Adrenal gland (tissue), 5 donors: ENCODE measurements around the gene FOXC2.

Experiments
- POLR2A ChIP-seq, 2 donors: fragments of 450-650 bp; IDR thresholded peaks; one replicate each; pipeline ENCODE4 v1.6.1; 2017; ENCODE audit warnings: antibody characterized with exemption in 2 of 2, mild to moderate bottlenecking in 2 of 2, moderate library complexity in 1 of 2
- TF ChIP-seq, protein P1 (sequence below), 6 experiments: fragments of 450-650 bp in 4 of 6; fragments of 200-600 bp in 2 of 6; sonication (generic) in 1 of 6; IDR thresholded peaks; 1 replicate in 5 of 6; 2 replicates in 1 of 6; pipeline versions ENCODE4 v1.5.1 to v1.8.0; 2016 to 2021; ENCODE audit warnings: antibody characterized with exemption in 6 of 6, mild to moderate bottlenecking in 2 of 6, moderate library complexity in 1 of 6
- donor health status: DM: no; HTN: no; CAD: no.

- no peak for TF ChIP-seq POLR2A (IDR thresholded peaks at IDR 0.05)
- TF ChIP-seq, protein P1, sequence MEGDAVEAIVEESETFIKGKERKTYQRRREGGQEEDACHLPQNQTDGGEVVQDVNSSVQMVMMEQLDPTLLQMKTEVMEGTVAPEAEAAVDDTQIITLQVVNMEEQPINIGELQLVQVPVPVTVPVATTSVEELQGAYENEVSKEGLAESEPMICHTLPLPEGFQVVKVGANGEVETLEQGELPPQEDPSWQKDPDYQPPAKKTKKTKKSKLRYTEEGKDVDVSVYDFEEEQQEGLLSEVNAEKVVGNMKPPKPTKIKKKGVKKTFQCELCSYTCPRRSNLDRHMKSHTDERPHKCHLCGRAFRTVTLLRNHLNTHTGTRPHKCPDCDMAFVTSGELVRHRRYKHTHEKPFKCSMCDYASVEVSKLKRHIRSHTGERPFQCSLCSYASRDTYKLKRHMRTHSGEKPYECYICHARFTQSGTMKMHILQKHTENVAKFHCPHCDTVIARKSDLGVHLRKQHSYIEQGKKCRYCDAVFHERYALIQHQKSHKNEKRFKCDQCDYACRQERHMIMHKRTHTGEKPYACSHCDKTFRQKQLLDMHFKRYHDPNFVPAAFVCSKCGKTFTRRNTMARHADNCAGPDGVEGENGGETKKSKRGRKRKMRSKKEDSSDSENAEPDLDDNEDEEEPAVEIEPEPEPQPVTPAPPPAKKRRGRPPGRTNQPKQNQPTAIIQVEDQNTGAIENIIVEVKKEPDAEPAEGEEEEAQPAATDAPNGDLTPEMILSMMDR (IDR thresholded peaks at IDR 0.05) = no peak
Measured at GRCh38 chr16:86584726-86585721, 18.4 kb downstream of the FOXC2 start.
